SK-N-SH (cell line): ENCODE results near the gene ZNF335. TPM values are rescaled to one million over a fixed set of nuclear protein-coding genes. Genes with fewer than 3 reads are reported as not detected.

Experiments used
- CTCF ChIA-PET: fragments of 300-600, 350-600 bp; formaldehyde crosslinking; extraction: SDS; loops from one replicate; lab custom pipeline; 2021; lab: Yijun Ruan, JAX
- POLR2A ChIA-PET: fragments of 350-600 bp; sonication (Branson Sonifier 250); formaldehyde crosslinking; extraction: SDS; loops from one replicate; lab custom pipeline; 2020; ENCODE audit warnings: antibody characterized with exemption, inconsistent platforms; lab: Yijun Ruan, JAX
- DNase-seq: peaks from one replicate; pipeline ENCODE4 v3.0.0; 2012
- H2AFZ ChIP-seq: fragments of 200-600 bp; sonication (generic); 2 replicates; pipeline ENCODE4 v1.8.1; 2016; ENCODE audit warnings: antibody characterized with exemption, mild to moderate bottlenecking, low read depth
- H3F3A ChIP-seq: fragments of 200-600 bp; sonication (generic); replicated peaks from 2 replicates; pipeline ENCODE3; 2016; ENCODE audit warnings: antibody characterized with exemption, mild to moderate bottlenecking; ENCODE audit not compliant: insufficient read depth
- H3K27ac ChIP-seq, 2 experiments: fragments of 200-500 bp in 1 of 2; fragments of 200-600 bp in 1 of 2; sonication (Bioruptor generic) in 1 of 2; sonication (generic), shearing (Covaris generic) in 1 of 2; 2 replicates each; pipeline versions ENCODE4 v1.5.1 to v1.6.1; 2014 to 2016; ENCODE audit warnings: low read depth in 2 of 2, inconsistent platforms in 1 of 2, low read length in 1 of 2, mild to moderate bottlenecking in 1 of 2, mixed read lengths in 1 of 2
- H3K27me3 ChIP-seq: fragments of 200-600 bp; sonication (generic), shearing (Covaris generic); 2 replicates; pipeline ENCODE4 v1.6.1; 2016; ENCODE audit warnings: mixed run types; ENCODE audit not compliant: insufficient read depth
- H3K36me3 ChIP-seq, 2 experiments: fragments of 200-500 bp in 1 of 2; fragments of 200-600 bp in 1 of 2; sonication (Bioruptor generic) in 1 of 2; sonication (generic) in 1 of 2; replicated peaks in 1 of 2; 2 replicates each; pipeline versions ENCODE3 to v1.5.1; 2014 to 2016; ENCODE audit warnings: low read length in 1 of 2, mild to moderate bottlenecking in 1 of 2; ENCODE audit not compliant: insufficient read depth in 2 of 2, control insufficient read depth in 1 of 2
- H3K4me1 ChIP-seq, 2 experiments: fragments of 200-500 bp in 1 of 2; fragments of 200-600 bp in 1 of 2; sonication (Bioruptor generic) in 1 of 2; sonication (generic), shearing (Covaris generic) in 1 of 2; 2 replicates each; pipeline versions ENCODE4 v1.5.1 to v1.6.1; 2014 to 2016; ENCODE audit warnings: low read depth in 1 of 2, low read length in 1 of 2, mixed run types in 1 of 2; ENCODE audit not compliant: insufficient read depth in 2 of 2, control insufficient read depth in 1 of 2
- H3K4me2 ChIP-seq: fragments of 200-600 bp; sonication (generic), shearing (Covaris generic); 2 replicates; pipeline ENCODE4 v1.6.1; 2017; ENCODE audit warnings: mixed run types
- H3K4me3 ChIP-seq, 2 experiments: fragments of 200-500 bp in 1 of 2; fragments of 200-600 bp in 1 of 2; sonication (Bioruptor generic) in 1 of 2; sonication (generic), shearing (Covaris generic) in 1 of 2; 2 replicates each; pipeline versions ENCODE4 v1.5.1 to v1.8.1; 2014 to 2016; ENCODE audit warnings: low read depth in 2 of 2, inconsistent platforms in 1 of 2, low read length in 1 of 2, mild to moderate bottlenecking in 1 of 2, mixed read lengths in 1 of 2, moderate library complexity in 1 of 2
- H3K79me2 ChIP-seq: fragments of 200-600 bp; sonication (generic); 2 replicates; pipeline ENCODE4 v1.8.1; 2017; ENCODE audit warnings: mild to moderate bottlenecking; ENCODE audit not compliant: insufficient read depth
- H3K9ac ChIP-seq: fragments of 200-600 bp; sonication (generic); 2 replicates; pipeline ENCODE4 v1.6.1; 2017; ENCODE audit warnings: mixed run types
- H3K9me2 ChIP-seq: fragments of 200-600 bp; sonication (generic); 2 replicates; pipeline ENCODE4 v1.6.1; 2017; ENCODE audit warnings: mixed run types
- H3K9me3 ChIP-seq: fragments of 200-600 bp; sonication (generic); 2 replicates; pipeline ENCODE4 v1.6.1; 2017; ENCODE audit warnings: mixed run types, mild to moderate bottlenecking, moderate library complexity
- H4K20me1 ChIP-seq: fragments of 200-600 bp; sonication (generic); 2 replicates; pipeline ENCODE4 v1.6.1; 2017; ENCODE audit warnings: mild to moderate bottlenecking, mixed run types; ENCODE audit not compliant: insufficient read depth
- CHD2 ChIP-seq: fragments of 150-350 bp; IDR thresholded peaks from 2 replicates; pipeline ENCODE4 v1.6.1; 2018; ENCODE audit warnings: low read length; ENCODE audit not compliant: partially characterized antibody
- ELF1 ChIP-seq: IDR thresholded peaks from 2 replicates; pipeline ENCODE4 v1.4.0; 2012
- EP300 ChIP-seq, 2 experiments: IDR thresholded peaks; 2 replicates each; pipeline versions ENCODE4 v1.4.0 to v1.6.1; 2012; ENCODE audit warnings: borderline replicate concordance in 1 of 2, low read depth in 1 of 2, low read length in 1 of 2
- FOSL2 ChIP-seq: IDR thresholded peaks from 2 replicates; pipeline ENCODE4 v1.4.0; 2012; ENCODE audit warnings: low read depth, mild to moderate bottlenecking, moderate library complexity, borderline replicate concordance
- FOXJ3 ChIP-seq: sonication (generic); formaldehyde crosslinking; IDR thresholded peaks from 2 replicates; pipeline ENCODE4 v1.5.1; 2020; ENCODE audit warnings: mild to moderate bottlenecking, missing genetic modification reagents
- FOXM1 ChIP-seq: IDR thresholded peaks from 2 replicates; pipeline ENCODE4 v1.4.0; 2012; ENCODE audit warnings: low read depth, mild to moderate bottlenecking
- GABPA ChIP-seq: IDR thresholded peaks from 2 replicates; pipeline ENCODE4 v1.4.0; 2012; ENCODE audit warnings: low read depth, mild to moderate bottlenecking
- JUND ChIP-seq: IDR thresholded peaks from 2 replicates; pipeline ENCODE4 v1.4.0; 2012
- MEF2A ChIP-seq: IDR thresholded peaks from 2 replicates; pipeline ENCODE4 v1.4.0; 2012; ENCODE audit warnings: low read depth, borderline replicate concordance
- MXI1 ChIP-seq: IDR thresholded peaks from 2 replicates; pipeline ENCODE4 v1.6.1; 2012; ENCODE audit warnings: mild to moderate bottlenecking, low read depth, low read length, improper control_type of control experiment
- NRF1 ChIP-seq: IDR thresholded peaks from 2 replicates; pipeline ENCODE4 v1.6.1; 2012; ENCODE audit warnings: low read depth, mild to moderate bottlenecking, low read length
- POLR2AphosphoS5 ChIP-seq: IDR thresholded peaks from 2 replicates; pipeline ENCODE4 v1.6.1; 2012; ENCODE audit warnings: low read depth, low read length
- RCOR1 ChIP-seq: fragments of 150-350 bp; IDR thresholded peaks from 2 replicates; pipeline ENCODE4 v1.6.1; 2017; ENCODE audit warnings: antibody characterized with exemption, low read length
- RFX5 ChIP-seq: IDR thresholded peaks from 2 replicates; pipeline ENCODE4 v1.6.1; 2012; ENCODE audit warnings: mild to moderate bottlenecking, improper control_type of control experiment, low read length
- SIN3A ChIP-seq: IDR thresholded peaks from 2 replicates; pipeline ENCODE4 v1.6.1; 2012; ENCODE audit warnings: low read depth, mild to moderate bottlenecking, low read length, moderate library complexity, borderline replicate concordance
- SMC3 ChIP-seq: IDR thresholded peaks from 2 replicates; pipeline ENCODE4 v1.6.1; 2012; ENCODE audit warnings: low read depth, low read length, improper control_type of control experiment
- TEAD4 ChIP-seq: IDR thresholded peaks from 2 replicates; pipeline ENCODE4 v1.4.0; 2012; ENCODE audit warnings: mild to moderate bottlenecking, borderline replicate concordance; ENCODE audit not compliant: insufficient read depth
- YY1 ChIP-seq: IDR thresholded peaks from 2 replicates; pipeline ENCODE4 v1.4.0; 2012; ENCODE audit warnings: low read depth, mild to moderate bottlenecking
- WGBS: methylation state at CpG from one replicate; pipeline ENCODE4 v1.1.6; 2017; ENCODE audit warnings: low lambda C conversion rate; 5-methylcytosine and 5-hydroxymethylcytosine counted together
- polyA plus RNA-seq, 3 experiments: library from polyadenylated mRNA; depleted of rRNA; stranded (reverse); fragments of >200 nt; gene quantifications; 2 replicates each; pipeline ENCODE4 v1.2.3, GENCODE V29; 2012
- TF ChIP-seq, protein P1 (sequence below): IDR thresholded peaks from 2 replicates; pipeline ENCODE4; 2012
- TF ChIP-seq, protein P2 (sequence below): fragments of 200-600 bp; sonication (generic); IDR thresholded peaks from 2 replicates; pipeline ENCODE4 v1.6.1; 2017; ENCODE audit warnings: antibody characterized with exemption, mild to moderate bottlenecking, moderate library complexity
- TF ChIP-seq, protein P3 (sequence below): IDR thresholded peaks from 2 replicates; pipeline ENCODE4 v1.4.0; 2012; ENCODE audit warnings: low read depth
- TF ChIP-seq, protein P4 (sequence below): IDR thresholded peaks from 2 replicates; pipeline ENCODE4 v1.4.0; 2012; ENCODE audit warnings: low read depth, borderline replicate concordance

Gene ZNF335
- polyA plus RNA-seq, 1 of the 3 experiments (the other 2 are of a cell fraction) = 11.7 TPM

DNA sequence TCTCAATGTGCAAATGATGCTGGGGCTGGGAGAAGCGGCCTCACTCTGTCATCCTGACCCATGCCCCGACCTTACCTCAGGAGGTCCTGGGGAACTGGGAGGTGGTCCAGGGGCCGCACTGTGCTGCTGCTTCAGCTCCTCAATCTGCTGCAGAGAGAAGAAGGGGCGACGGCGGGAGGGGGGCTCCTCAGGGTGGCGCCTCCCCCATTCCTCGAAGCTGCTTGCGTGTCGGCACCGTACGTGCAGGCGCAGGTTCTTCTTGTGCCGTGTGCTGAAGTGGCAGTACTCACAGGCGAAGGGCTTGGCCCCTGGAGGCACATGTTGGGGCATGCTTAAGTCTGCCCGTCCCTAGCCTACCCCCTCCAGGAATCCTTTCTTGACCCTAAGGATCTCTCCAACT is 12.9 kb downstream of the ZNF335 start:
- Histone ChIP-seq H3K36me3 (peaks cover 23 to 62% of the 10 kb centered on the region in 2 experiments), H2AFZ (no peak overlapping the region), H3K4me2 (no peak overlapping the region), H3K79me2 (no peaks in the 10 kb centered on the region), H3F3A (no peaks in the 10 kb centered on the region), H3K27ac (no peak overlapping the region), H3K9me2 (no peaks in the 10 kb centered on the region), H4K20me1 (no peaks in the 10 kb centered on the region), H3K4me3 (no peak overlapping the region), H3K9me3 (no peaks in the 10 kb centered on the region), H3K27me3 (no peaks in the 10 kb centered on the region), H3K9ac (no peak overlapping the region), H3K4me1 (no peaks in the 10 kb centered on the region)
- ChIA-PET CTCF (interaction anchor here (1.2 to 6.1 kb wide), 5 partner anchors 10 to 69 kb away, joined by 3 to 51 read pairs (median 9); partner anchors contain the start of genes CTSA and NEURL2), POLR2A (interaction anchor here (1.6 kb wide), 1 partner anchor 10 kb away, joined by 5 read pairs; no protein-coding TSS in a partner anchor)
- TF ChIP-seq SMC3 (no peak), ELF1 (no peak), YY1 (no peak), FOXM1 (no peak), GABPA (no peak), FOSL2 (no peak), POLR2AphosphoS5 (no peak), EP300 (IDR thresholded peaks at IDR 0.05; ENCODE audit: borderline replicate concordance in 1 of 2, low read depth in 1 of 2, low read length in 1 of 2) (no peak), MXI1 (no peak), JUND (no peak), NRF1 (no peak), MEF2A (no peak)
- TF ChIP-seq, protein P1, sequence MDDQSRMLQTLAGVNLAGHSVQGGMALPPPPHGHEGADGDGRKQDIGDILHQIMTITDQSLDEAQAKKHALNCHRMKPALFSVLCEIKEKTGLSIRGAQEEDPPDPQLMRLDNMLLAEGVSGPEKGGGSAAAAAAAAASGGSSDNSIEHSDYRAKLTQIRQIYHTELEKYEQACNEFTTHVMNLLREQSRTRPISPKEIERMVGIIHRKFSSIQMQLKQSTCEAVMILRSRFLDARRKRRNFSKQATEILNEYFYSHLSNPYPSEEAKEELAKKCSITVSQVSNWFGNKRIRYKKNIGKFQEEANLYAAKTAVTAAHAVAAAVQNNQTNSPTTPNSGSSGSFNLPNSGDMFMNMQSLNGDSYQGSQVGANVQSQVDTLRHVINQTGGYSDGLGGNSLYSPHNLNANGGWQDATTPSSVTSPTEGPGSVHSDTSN = no peak
- TF ChIP-seq, protein P2, sequence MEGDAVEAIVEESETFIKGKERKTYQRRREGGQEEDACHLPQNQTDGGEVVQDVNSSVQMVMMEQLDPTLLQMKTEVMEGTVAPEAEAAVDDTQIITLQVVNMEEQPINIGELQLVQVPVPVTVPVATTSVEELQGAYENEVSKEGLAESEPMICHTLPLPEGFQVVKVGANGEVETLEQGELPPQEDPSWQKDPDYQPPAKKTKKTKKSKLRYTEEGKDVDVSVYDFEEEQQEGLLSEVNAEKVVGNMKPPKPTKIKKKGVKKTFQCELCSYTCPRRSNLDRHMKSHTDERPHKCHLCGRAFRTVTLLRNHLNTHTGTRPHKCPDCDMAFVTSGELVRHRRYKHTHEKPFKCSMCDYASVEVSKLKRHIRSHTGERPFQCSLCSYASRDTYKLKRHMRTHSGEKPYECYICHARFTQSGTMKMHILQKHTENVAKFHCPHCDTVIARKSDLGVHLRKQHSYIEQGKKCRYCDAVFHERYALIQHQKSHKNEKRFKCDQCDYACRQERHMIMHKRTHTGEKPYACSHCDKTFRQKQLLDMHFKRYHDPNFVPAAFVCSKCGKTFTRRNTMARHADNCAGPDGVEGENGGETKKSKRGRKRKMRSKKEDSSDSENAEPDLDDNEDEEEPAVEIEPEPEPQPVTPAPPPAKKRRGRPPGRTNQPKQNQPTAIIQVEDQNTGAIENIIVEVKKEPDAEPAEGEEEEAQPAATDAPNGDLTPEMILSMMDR = no peak
- TF ChIP-seq, protein P3, sequence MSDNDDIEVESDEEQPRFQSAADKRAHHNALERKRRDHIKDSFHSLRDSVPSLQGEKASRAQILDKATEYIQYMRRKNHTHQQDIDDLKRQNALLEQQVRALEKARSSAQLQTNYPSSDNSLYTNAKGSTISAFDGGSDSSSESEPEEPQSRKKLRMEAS = no peak
- no peak for DNase-seq
- WGBS = 85% methylated on average over 8 of the region's 16 CpGs

DNA sequence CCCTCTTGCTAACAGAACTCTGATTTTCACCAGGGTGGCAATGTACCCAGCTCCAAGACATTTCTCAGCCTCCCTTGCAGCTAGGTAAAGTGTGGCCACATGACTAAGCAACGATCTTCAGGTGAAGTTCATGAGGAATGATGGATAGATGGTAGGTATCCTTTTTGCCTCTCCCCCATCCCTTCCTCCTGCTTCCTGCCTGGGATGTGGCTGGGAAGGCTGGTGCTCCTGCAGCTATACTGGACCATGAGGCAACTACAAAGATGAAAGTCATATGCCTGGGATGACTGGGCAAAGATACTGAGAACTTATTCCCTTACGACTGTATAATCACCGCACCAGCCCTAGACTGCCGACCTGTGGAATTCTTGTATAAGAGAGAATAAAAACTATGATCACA is 13.4 kb downstream of the ZNF335 start:
- H3K4me1 ChIP-seq = no peaks in the 10 kb centered on the region
- no peaks in the 10 kb centered on the region for H3K79me2 ChIP-seq
- H2AFZ ChIP-seq = no peak overlapping the region
- no peak overlapping the region for H3K27ac ChIP-seq
- no peaks in the 10 kb centered on the region for H3K9me2 ChIP-seq
- no peaks in the 10 kb centered on the region for H4K20me1 ChIP-seq
- no peaks in the 10 kb centered on the region for H3F3A ChIP-seq
- no peaks in the 10 kb centered on the region for H3K27me3 ChIP-seq
- no peaks in the 10 kb centered on the region for H3K9me3 ChIP-seq
- no peak overlapping the region for H3K4me2 ChIP-seq
- WGBS = 96% methylated on average over 4 of the region's 4 CpGs
- no peak overlapping the region for H3K9ac ChIP-seq
- H3K36me3 ChIP-seq = peaks cover 22 to 61% of the 10 kb centered on the region in 2 experiments
- CTCF ChIA-PET = interaction anchor here (0.8 to 6.1 kb wide), 7 partner anchors 9 to 159 kb away, joined by 3 to 51 read pairs (median 4); partner anchors contain the start of genes CTSA and NEURL2
- POLR2A ChIA-PET = interaction anchor here (1.1 to 1.6 kb wide), 2 partner anchors 9 to 24 kb away, joined by 3 to 5 read pairs; partner anchors contain the start of gene PCIF1
- H3K4me3 ChIP-seq = no peak overlapping the region
- DNase-seq = no peak
- TF ChIP-seq YY1 (no peak), SIN3A (no peak), SMC3 (no peak), FOXJ3 (CRISPR knock-in tag) (no peak), TEAD4 (no peak), NRF1 (no peak), POLR2AphosphoS5 (no peak), CHD2 (no peak), MXI1 (no peak), RCOR1 (no peak), FOXM1 (no peak), MEF2A (no peak), RFX5 (no peak)
- TF ChIP-seq, protein P4, sequence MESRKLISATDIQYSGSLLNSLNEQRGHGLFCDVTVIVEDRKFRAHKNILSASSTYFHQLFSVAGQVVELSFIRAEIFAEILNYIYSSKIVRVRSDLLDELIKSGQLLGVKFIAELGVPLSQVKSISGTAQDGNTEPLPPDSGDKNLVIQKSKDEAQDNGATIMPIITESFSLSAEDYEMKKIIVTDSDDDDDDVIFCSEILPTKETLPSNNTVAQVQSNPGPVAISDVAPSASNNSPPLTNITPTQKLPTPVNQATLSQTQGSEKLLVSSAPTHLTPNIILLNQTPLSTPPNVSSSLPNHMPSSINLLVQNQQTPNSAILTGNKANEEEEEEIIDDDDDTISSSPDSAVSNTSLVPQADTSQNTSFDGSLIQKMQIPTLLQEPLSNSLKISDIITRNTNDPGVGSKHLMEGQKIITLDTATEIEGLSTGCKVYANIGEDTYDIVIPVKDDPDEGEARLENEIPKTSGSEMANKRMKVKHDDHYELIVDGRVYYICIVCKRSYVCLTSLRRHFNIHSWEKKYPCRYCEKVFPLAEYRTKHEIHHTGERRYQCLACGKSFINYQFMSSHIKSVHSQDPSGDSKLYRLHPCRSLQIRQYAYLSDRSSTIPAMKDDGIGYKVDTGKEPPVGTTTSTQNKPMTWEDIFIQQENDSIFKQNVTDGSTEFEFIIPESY = no peak
